DOHH2 (cell line): ENCODE data around the gene NFIB.

Source experiments
- EZH2phosphoT487 ChIP-seq: fragments of 200-600 bp; sonication (generic); IDR thresholded peaks from 2 replicates; pipeline ENCODE4 v1.6.1; 2017; ENCODE audit warnings: borderline replicate concordance, mild to moderate bottlenecking, antibody characterized with exemption, low read length, moderate library complexity, mixed read lengths
- TF ChIP-seq, protein P1 (sequence below): fragments of 200-600 bp; sonication (generic); IDR thresholded peaks from one replicate; pipeline ENCODE4 v1.5.1; 2014; ENCODE audit warnings: antibody characterized with exemption, mild to moderate bottlenecking, low read depth, low read length; ENCODE audit not compliant: poor library complexity, severe bottlenecking

DNA sequence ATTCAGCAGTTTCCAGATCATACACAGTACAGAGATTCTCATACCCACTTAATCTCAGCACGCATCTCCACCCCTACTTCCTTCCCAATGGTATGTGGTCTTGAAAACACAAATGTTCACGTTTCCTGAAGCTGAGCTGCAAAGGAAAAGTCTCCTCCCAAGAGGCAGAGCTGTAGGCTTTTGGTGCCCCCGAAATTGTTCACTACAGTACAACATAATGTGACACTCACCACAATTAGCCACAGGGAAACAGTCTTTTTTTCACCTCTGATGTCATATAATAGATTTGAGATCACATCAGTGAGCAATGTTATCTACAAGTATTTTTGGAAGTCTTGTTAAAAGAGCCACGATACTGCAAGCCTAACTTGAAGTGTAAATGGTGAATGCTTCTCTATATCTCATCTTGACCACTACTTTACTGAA lies 40.2 kb downstream of the NFIB start:
- TF ChIP-seq, protein P1, sequence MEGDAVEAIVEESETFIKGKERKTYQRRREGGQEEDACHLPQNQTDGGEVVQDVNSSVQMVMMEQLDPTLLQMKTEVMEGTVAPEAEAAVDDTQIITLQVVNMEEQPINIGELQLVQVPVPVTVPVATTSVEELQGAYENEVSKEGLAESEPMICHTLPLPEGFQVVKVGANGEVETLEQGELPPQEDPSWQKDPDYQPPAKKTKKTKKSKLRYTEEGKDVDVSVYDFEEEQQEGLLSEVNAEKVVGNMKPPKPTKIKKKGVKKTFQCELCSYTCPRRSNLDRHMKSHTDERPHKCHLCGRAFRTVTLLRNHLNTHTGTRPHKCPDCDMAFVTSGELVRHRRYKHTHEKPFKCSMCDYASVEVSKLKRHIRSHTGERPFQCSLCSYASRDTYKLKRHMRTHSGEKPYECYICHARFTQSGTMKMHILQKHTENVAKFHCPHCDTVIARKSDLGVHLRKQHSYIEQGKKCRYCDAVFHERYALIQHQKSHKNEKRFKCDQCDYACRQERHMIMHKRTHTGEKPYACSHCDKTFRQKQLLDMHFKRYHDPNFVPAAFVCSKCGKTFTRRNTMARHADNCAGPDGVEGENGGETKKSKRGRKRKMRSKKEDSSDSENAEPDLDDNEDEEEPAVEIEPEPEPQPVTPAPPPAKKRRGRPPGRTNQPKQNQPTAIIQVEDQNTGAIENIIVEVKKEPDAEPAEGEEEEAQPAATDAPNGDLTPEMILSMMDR, result no peak
- TF ChIP-seq EZH2phosphoT487, result no peak
